GM12865 (cell line): ENCODE data around the gene SLC22A2.

Experiments
- DNase-seq: peaks from one replicate; pipeline ENCODE4 v3.0.0; 2010; ENCODE audit warnings: low read depth
- H3K4me3 ChIP-seq: 2 replicates; pipeline ENCODE4 v1.5.1; 2011; ENCODE audit warnings: mild to moderate bottlenecking, low read depth, low read length, control low read depth
- CTCF ChIP-seq: IDR thresholded peaks from 2 replicates; pipeline ENCODE4 v1.5.1; 2011; ENCODE audit warnings: low read length, control low read depth, low read depth, inconsistent platforms; ENCODE audit not compliant: insufficient read depth; ENCODE audit errors: missing control alignments

The SLC22A2 gene

GRCh38 chr6:160202411-160202810, 56.2 kb downstream of the SLC22A2 start:
- H3K4me3 ChIP-seq = no peak overlapping the region
- no peak for DNase-seq
- no peak for TF ChIP-seq CTCF

GRCh38 chr6:160201061-160201460, 57.6 kb downstream of the SLC22A2 start:
- no peak overlapping the region for H3K4me3 ChIP-seq
- no peak for DNase-seq
- TF ChIP-seq CTCF = no peak

GRCh38 chr6:160198606-160199211, 59.9 kb downstream of the SLC22A2 start:
- H3K4me3 ChIP-seq = no peak overlapping the region
- no peak for TF ChIP-seq CTCF
- DNase-seq = no peak

GRCh38 chr6:160197662-160198061, 61.0 kb downstream of the SLC22A2 start:
- H3K4me3 ChIP-seq = no peak overlapping the region
- DNase-seq = no peak
- TF ChIP-seq CTCF = no peak

- H3K4me3 ChIP-seq = no peak overlapping the region
- TF ChIP-seq CTCF = no peak
- DNase-seq = no peak
These were observed 63.8 kb downstream of the SLC22A2 start for GRCh38 chr6:160194808-160195207.

- no peak for TF ChIP-seq CTCF
- DNase-seq = no peak
- no peak overlapping the region for H3K4me3 ChIP-seq
These were observed 65.8 kb downstream of the SLC22A2 start for GRCh38 chr6:160192840-160193239.

- TF ChIP-seq CTCF = no peak
- DNase-seq = no peak
- no peak overlapping the region for H3K4me3 ChIP-seq
These were observed 67.6 kb downstream of the SLC22A2 start for GRCh38 chr6:160190973-160191372.
